B cell (primary cell): ENCODE measurements around the gene COG6. TPM values are rescaled to one million over a fixed set of nuclear protein-coding genes. Genes with fewer than 3 reads are reported as not detected.

Experiments
- ATAC-seq: fragments of 200-7000 bp; cut with Tn5 transposase; one replicate; pipeline ENCODE4 v1.10.0; 2021; ENCODE audit warnings: low read depth, mild to moderate bottlenecking, moderate number of reproducible peaks, moderate library complexity
- CTCF ChIA-PET: fragments of 350-600 bp; sonication (Branson Sonifier 250); formaldehyde crosslinking; loops from one replicate; lab custom pipeline; 2021; ENCODE audit warnings: antibody characterized with exemption, inconsistent platforms; lab: Charles Lee
- POLR2A ChIA-PET: fragments of 350-600 bp; sonication (Branson Sonifier 250); formaldehyde crosslinking; loops from one replicate; lab custom pipeline; 2021; ENCODE audit warnings: antibody characterized with exemption; lab: Charles Lee
- DNase-seq: peaks from one replicate; pipeline ENCODE4 v3.0.0; 2013
- H2AFZ ChIP-seq: 2 replicates; pipeline ENCODE4 v1.6.1; 2012; ENCODE audit warnings: mild to moderate bottlenecking, low read depth, low read length; ENCODE audit not compliant: insufficient read depth, poor library complexity, severe bottlenecking
- H3K27ac ChIP-seq, 2 donors: 1 replicate in 1 of 2; 2 replicates in 1 of 2; pipeline ENCODE4 v1.5.1; 2012 to 2013; ENCODE audit warnings: low read length in 2 of 2, mild to moderate bottlenecking in 2 of 2, moderate library complexity in 1 of 2
- H3K27me3 ChIP-seq, 4 experiments: fragments of 200-600 bp in 1 of 4; sonication (generic) in 1 of 4; replicated peaks in 1 of 4; 1 replicate in 2 of 4; 2 replicates in 2 of 4; pipeline versions ENCODE4 v1.6.1 to v1.7.0; 2013 to 2016; ENCODE audit warnings: low read length in 3 of 4, mild to moderate bottlenecking in 2 of 4, mixed read lengths in 1 of 4, moderate library complexity in 1 of 4; ENCODE audit not compliant: insufficient read depth in 4 of 4, control insufficient read depth in 3 of 4; ENCODE audit errors: control extremely low read depth in 1 of 4
- H3K36me3 ChIP-seq, 2 experiments: replicated peaks in 1 of 2; 1 replicate in 1 of 2; 2 replicates in 1 of 2; pipeline versions ENCODE4 v1.6.1 to v1.7.1; 2013; ENCODE audit warnings: low read length in 1 of 2; ENCODE audit not compliant: insufficient read depth in 2 of 2, control insufficient read depth in 1 of 2; ENCODE audit errors: control extremely low read depth in 1 of 2, extremely low read depth in 1 of 2
- H3K4me1 ChIP-seq, 2 donors: fragments of 200-600 bp in 1 of 2; sonication (generic) in 1 of 2; 1 replicate in 1 of 2; 2 replicates in 1 of 2; pipeline versions ENCODE4 v1.5.1 to v1.6.1; 2013 to 2017; ENCODE audit warnings: low read length in 2 of 2; ENCODE audit not compliant: control insufficient read depth in 2 of 2, insufficient read depth in 2 of 2
- H3K4me2 ChIP-seq: replicated peaks from 2 replicates; pipeline ENCODE3; 2012; ENCODE audit warnings: mild to moderate bottlenecking, low read depth, low read length; ENCODE audit not compliant: poor library complexity, severe bottlenecking
- H3K4me3 ChIP-seq, 5 experiments: fragments of 200-600 bp in 1 of 5; sonication (generic) in 1 of 5; 1 replicate in 3 of 5; 2 replicates in 2 of 5; pipeline versions ENCODE4 v1.5.1 to v1.7.0; 2011 to 2016; ENCODE audit warnings: low read length in 4 of 5, mild to moderate bottlenecking in 4 of 5, low read depth in 2 of 5, control low read depth in 1 of 5, moderate library complexity in 1 of 5; ENCODE audit not compliant: insufficient read depth in 1 of 5; ENCODE audit errors: control extremely low read depth in 1 of 5, extremely low read depth in 1 of 5
- H3K79me2 ChIP-seq: fragments of 200-600 bp; sonication (generic); one replicate; pipeline ENCODE4 v1.6.0; 2016; ENCODE audit warnings: low read length; ENCODE audit not compliant: control insufficient read depth, insufficient read depth
- H3K9ac ChIP-seq: fragments of 200-600 bp; sonication (generic); 2 replicates; pipeline ENCODE4 v1.6.1; 2017; ENCODE audit warnings: mild to moderate bottlenecking, low read length, moderate library complexity
- H3K9me3 ChIP-seq, 3 donors: one replicate each; pipeline versions ENCODE4 v1.6.1 to v1.7.1; 2013; ENCODE audit warnings: low read length in 2 of 3; ENCODE audit not compliant: control insufficient read depth in 2 of 3, insufficient read depth in 1 of 3; ENCODE audit errors: control extremely low read depth in 1 of 3
- H4K20me1 ChIP-seq: 2 replicates; pipeline ENCODE4 v1.6.0; 2012; ENCODE audit warnings: mild to moderate bottlenecking, low read length; ENCODE audit not compliant: insufficient read depth, control insufficient read depth, poor library complexity, severe bottlenecking
- H3K27ac Mint-ChIP-seq: one replicate; pipeline ENCODE4 v1.8.0; 2021; ENCODE audit warnings: mixed read lengths
- H3K27me3 Mint-ChIP-seq: one replicate; pipeline ENCODE4 v1.8.0; 2021; ENCODE audit warnings: mixed read lengths
- H3K4me1 Mint-ChIP-seq: one replicate; pipeline ENCODE4 v1.8.0; 2021; ENCODE audit warnings: mixed read lengths
- H3K4me3 Mint-ChIP-seq: one replicate; pipeline ENCODE4 v1.8.0; 2021; ENCODE audit warnings: mixed read lengths
- H3K9me3 Mint-ChIP-seq: one replicate; pipeline ENCODE4 v1.8.0; 2022; ENCODE audit warnings: mixed read lengths; ENCODE audit not compliant: insufficient read depth
- EZH2 ChIP-seq: IDR thresholded peaks from 2 replicates; pipeline ENCODE4 v1.6.1; 2012; ENCODE audit warnings: borderline replicate concordance, low read depth, mild to moderate bottlenecking, moderate library complexity, low read length; ENCODE audit not compliant: insufficient read depth, poor library complexity, severe bottlenecking
- WGBS: methylation state at CpG from one replicate; pipeline ENCODE4 v1.1.5; 2013; ENCODE audit warnings: missing lambda C conversion rate; ENCODE audit not compliant: insufficient coverage; 5-methylcytosine and 5-hydroxymethylcytosine counted together
- intact Hi-C: fragments of 100-400 bp; cut with micrococcal nuclease; formaldehyde crosslinking; loops from one replicate; pipeline ENCODE4 v1.10.0; 2022
- polyA plus RNA-seq: library from polyadenylated mRNA; depleted of rRNA; stranded (reverse); fragments of >200 nt; gene quantifications from 2 replicates; pipeline ENCODE4 v1.2.3, GENCODE V29; 2012
- total RNA-seq, 2 donors: library from RNA; stranded (reverse); fragments of 120-200 nt in 1 of 2; gene quantifications; 1 replicate in 1 of 2; 2 replicates in 1 of 2; pipeline versions ENCODE4 v1.2.3 to v1.2.4, GENCODE V29; 2013 to 2022
- TF ChIP-seq, protein P1 (sequence below): fragments of 200-600 bp; IDR thresholded peaks from one replicate; pipeline ENCODE4 v1.8.0; 2022; ENCODE audit warnings: antibody characterized with exemption, mild to moderate bottlenecking

Gene COG6
- total and polyA plus RNA-seq, 2 donors (not counting 1 experiment from before 2014, with no cell fraction given) = 7.7 to 49.9 TPM

GRCh38 chr13:39670445-39670844 lies 15.0 kb downstream of the COG6 start:
- H3K27me3 ChIP-seq = no peaks in the 10 kb centered on the region
- H3K9ac ChIP-seq = no peak overlapping the region
- intact Hi-C loops = loop anchor here (2.0 kb wide), 1 partner anchor 16 kb away; the partner anchor contains the start of gene COG6
- no peak overlapping the region for H3K4me3 ChIP-seq
- POLR2A ChIA-PET = no interaction called here
- CTCF ChIA-PET = interaction anchor here (1.0 to 1.6 kb wide), 2 partner anchors 14 to 15 kb away, joined by 4 read pairs; no protein-coding TSS in a partner anchor
- H3K9me3 Mint-ChIP-seq = peaks cover 3% of the 10 kb centered on the region
- no CpG with 5 or more reads among the region's 2 CpGs for WGBS
- ATAC-seq (no peak), DNase-seq (no peak)
- H3K4me3 Mint-ChIP-seq = no peak overlapping the region
- no peaks in the 10 kb centered on the region for H3K4me1 ChIP-seq
- peaks cover 9% of the 10 kb centered on the region for H3K4me1 Mint-ChIP-seq
- no peak overlapping the region for H2AFZ ChIP-seq
- no peak overlapping the region for H3K4me2 ChIP-seq
- no peaks in the 10 kb centered on the region for H3K9me3 ChIP-seq
- no peaks in the 10 kb centered on the region for H3K27me3 Mint-ChIP-seq
- no peak overlapping the region for H3K27ac ChIP-seq
- no peak for TF ChIP-seq EZH2
- TF ChIP-seq, protein P1, sequence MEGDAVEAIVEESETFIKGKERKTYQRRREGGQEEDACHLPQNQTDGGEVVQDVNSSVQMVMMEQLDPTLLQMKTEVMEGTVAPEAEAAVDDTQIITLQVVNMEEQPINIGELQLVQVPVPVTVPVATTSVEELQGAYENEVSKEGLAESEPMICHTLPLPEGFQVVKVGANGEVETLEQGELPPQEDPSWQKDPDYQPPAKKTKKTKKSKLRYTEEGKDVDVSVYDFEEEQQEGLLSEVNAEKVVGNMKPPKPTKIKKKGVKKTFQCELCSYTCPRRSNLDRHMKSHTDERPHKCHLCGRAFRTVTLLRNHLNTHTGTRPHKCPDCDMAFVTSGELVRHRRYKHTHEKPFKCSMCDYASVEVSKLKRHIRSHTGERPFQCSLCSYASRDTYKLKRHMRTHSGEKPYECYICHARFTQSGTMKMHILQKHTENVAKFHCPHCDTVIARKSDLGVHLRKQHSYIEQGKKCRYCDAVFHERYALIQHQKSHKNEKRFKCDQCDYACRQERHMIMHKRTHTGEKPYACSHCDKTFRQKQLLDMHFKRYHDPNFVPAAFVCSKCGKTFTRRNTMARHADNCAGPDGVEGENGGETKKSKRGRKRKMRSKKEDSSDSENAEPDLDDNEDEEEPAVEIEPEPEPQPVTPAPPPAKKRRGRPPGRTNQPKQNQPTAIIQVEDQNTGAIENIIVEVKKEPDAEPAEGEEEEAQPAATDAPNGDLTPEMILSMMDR = no peak
- no peaks in the 10 kb centered on the region for H3K79me2 ChIP-seq
- no peak overlapping the region for H3K27ac Mint-ChIP-seq
- no peaks in the 10 kb centered on the region for H4K20me1 ChIP-seq
- peaks cover 0 to 5% of the 10 kb centered on the region in 2 experiments for H3K36me3 ChIP-seq

DNA sequence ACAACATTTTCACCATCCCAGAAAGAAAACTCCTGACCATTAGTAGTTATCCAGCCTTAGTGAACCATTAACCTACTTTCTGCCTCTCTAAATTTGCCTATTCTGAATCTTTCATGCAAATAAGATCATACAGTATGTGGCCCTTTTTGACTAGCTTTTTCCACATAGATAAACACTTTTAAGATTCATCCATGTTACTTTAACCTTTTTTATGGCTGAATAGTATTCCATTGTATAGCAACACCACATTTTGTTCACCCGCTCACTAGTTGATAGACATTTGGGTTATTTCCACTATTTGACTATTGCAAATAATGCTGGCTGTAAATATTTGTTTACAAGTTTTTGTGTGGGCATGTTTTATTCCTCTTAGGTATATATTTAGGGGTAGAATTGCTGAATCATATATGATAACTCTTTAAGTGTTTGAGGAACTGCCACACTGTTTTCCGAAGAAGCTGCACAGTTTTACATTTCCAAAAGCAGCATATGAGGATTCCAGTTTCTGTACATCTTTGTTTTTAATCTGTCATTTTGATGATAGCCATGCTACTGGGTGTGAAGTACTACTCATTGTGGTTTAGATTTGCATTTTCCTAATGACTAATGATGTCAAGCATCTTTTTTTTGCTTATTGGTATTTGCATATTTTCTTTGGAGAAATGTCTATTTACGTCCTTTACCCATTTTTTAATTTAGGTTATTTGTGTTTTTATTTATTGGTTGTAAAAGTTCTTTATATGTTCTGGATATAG lies 17.1 kb downstream of the COG6 start:
- no peaks in the 10 kb centered on the region for H3K36me3 ChIP-seq
- intact Hi-C loops = no loop called here
- ATAC-seq (no peak), DNase-seq (no peak)
- H3K79me2 ChIP-seq = no peaks in the 10 kb centered on the region
- Mint-ChIP-seq H3K9me3 (peaks cover 3% of the 10 kb centered on the region), H3K4me1 (peaks cover 9% of the 10 kb centered on the region), H3K27ac (no peak overlapping the region), H3K4me3 (no peak overlapping the region), H3K27me3 (no peaks in the 10 kb centered on the region)
- TF ChIP-seq, protein P1 = no peak
- no peak for TF ChIP-seq EZH2
- no peak overlapping the region for H3K4me2 ChIP-seq
- H4K20me1 ChIP-seq = no peaks in the 10 kb centered on the region
- H3K27me3 ChIP-seq = no peaks in the 10 kb centered on the region
- no peaks in the 10 kb centered on the region for H3K9me3 ChIP-seq
- CTCF ChIA-PET = interaction anchor here (1.1 kb wide), 1 partner anchor 60 kb away, joined by 4 read pairs; no protein-coding TSS in a partner anchor
- WGBS = no CpG with 5 or more reads among the region's 3 CpGs
- H3K27ac ChIP-seq = no peak overlapping the region
- no peak overlapping the region for H2AFZ ChIP-seq
- H3K9ac ChIP-seq = no peak overlapping the region
- H3K4me1 ChIP-seq = no peaks in the 10 kb centered on the region
- H3K4me3 ChIP-seq = no peak overlapping the region
- POLR2A ChIA-PET = no interaction called here
